C4-2B (cell line): ENCODE measurements around the gene PACSIN1.

Experiments used
- CTCF ChIP-seq: fragments of 450-650 bp; conservative IDR thresholded peaks from 2 replicates; pipeline ENCODE4 v1.5.1; 2017; ENCODE audit warnings: mild to moderate bottlenecking
- ZFX ChIP-seq: fragments of 450-650 bp; IDR thresholded peaks from 2 replicates; pipeline ENCODE4 v1.6.1; 2017

DNA sequence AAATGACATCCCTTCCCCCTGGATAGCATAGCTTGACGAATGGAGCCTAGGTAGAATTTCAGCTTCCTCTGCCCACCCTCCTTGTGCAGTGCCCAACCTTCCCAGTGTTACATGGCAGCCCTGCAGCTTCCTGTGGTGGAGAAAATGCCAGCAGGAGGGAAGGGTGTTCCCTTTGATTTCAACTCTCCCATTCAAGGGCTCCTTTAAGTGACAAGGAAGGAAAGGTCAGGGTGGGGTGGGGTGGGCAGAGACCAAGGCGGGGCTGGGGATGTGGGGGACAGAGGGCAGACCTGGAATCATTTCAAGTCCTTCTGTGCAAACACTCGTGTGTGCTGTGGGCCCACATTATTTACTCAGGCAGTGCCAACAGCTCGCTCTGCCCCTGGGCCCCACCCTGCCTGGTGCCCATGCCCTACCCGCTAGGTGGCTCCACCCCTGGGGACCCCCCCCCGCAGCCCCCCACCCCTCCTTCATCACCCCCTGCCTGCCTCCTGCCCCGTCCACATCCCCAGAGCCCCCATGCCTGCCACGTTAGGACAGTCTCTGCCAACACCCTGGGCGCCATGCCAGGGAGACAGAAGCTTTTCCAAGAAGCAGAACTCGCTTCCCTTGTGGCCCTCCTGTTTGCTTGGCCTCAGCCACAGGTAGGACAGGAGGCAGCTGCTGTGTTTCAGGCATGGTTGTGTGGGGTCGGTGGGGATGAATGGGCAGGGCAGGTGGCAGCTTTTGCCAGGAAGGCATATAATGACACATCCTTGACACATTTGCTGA lies 80.9 kb downstream of the PACSIN1 start:
- no peak for TF ChIP-seq CTCF
- no peak for TF ChIP-seq ZFX
